Measurements from ENCODE around the gene TYSND1.

DNA sequence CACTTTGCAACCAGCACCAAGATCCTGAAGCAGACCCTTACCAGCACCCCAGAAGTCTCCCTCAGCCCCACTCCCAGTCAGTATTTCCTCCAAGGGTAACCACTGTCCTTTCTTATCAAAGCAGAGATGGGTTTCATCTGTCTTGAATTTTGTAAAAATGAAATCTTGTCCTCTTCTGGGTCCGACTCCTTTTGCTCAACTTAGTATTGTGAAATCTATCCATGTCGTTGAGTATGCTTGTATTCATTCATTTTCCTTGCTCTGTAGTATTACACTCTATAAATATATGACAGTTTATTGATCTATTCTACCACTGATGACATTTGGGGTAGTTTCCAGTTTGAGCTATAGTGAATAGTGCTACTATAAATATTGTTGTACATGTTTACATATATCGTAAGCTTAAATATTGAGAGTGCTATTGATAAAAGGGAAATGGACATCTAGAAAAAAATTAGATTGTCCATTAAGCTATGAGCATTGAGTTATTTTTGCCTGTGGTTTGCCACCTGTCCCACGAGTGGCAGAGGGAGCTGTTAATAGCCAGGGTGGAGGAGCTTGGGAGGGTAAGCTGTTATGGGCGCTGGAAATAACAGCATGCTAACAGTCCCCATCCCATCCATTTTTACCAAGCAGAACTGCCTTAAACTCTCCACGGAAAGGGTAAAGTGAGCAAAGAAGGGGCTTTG, 50.3 kb downstream of the TYSND1 start:
- TF ChIP-seq, protein P1, sequence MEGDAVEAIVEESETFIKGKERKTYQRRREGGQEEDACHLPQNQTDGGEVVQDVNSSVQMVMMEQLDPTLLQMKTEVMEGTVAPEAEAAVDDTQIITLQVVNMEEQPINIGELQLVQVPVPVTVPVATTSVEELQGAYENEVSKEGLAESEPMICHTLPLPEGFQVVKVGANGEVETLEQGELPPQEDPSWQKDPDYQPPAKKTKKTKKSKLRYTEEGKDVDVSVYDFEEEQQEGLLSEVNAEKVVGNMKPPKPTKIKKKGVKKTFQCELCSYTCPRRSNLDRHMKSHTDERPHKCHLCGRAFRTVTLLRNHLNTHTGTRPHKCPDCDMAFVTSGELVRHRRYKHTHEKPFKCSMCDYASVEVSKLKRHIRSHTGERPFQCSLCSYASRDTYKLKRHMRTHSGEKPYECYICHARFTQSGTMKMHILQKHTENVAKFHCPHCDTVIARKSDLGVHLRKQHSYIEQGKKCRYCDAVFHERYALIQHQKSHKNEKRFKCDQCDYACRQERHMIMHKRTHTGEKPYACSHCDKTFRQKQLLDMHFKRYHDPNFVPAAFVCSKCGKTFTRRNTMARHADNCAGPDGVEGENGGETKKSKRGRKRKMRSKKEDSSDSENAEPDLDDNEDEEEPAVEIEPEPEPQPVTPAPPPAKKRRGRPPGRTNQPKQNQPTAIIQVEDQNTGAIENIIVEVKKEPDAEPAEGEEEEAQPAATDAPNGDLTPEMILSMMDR (IDR thresholded peaks at IDR 0.05; ENCODE audit: insufficient read depth, low read length), result no peak
- TF ChIP-seq, protein P2, sequence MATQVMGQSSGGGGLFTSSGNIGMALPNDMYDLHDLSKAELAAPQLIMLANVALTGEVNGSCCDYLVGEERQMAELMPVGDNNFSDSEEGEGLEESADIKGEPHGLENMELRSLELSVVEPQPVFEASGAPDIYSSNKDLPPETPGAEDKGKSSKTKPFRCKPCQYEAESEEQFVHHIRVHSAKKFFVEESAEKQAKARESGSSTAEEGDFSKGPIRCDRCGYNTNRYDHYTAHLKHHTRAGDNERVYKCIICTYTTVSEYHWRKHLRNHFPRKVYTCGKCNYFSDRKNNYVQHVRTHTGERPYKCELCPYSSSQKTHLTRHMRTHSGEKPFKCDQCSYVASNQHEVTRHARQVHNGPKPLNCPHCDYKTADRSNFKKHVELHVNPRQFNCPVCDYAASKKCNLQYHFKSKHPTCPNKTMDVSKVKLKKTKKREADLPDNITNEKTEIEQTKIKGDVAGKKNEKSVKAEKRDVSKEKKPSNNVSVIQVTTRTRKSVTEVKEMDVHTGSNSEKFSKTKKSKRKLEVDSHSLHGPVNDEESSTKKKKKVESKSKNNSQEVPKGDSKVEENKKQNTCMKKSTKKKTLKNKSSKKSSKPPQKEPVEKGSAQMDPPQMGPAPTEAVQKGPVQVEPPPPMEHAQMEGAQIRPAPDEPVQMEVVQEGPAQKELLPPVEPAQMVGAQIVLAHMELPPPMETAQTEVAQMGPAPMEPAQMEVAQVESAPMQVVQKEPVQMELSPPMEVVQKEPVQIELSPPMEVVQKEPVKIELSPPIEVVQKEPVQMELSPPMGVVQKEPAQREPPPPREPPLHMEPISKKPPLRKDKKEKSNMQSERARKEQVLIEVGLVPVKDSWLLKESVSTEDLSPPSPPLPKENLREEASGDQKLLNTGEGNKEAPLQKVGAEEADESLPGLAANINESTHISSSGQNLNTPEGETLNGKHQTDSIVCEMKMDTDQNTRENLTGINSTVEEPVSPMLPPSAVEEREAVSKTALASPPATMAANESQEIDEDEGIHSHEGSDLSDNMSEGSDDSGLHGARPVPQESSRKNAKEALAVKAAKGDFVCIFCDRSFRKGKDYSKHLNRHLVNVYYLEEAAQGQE (IDR thresholded peaks at IDR 0.05; ENCODE audit: insufficient replicate concordance, low read depth), result no peak
